DLD1 (cell line): ENCODE data around the gene MRPL30.
"Not testable (repeated sequence)": the region's sequence is repeated elsewhere in the genome, so short reads cannot be mapped to it uniquely, and the experiment has no call there.

ENCODE experiments used
- in situ Hi-C: cut with HindIII; loops from 2 replicates; pipeline ENCODE4 v1.10.0; 2017; ENCODE audit warnings: low sequenced_read_pairs

Gene MRPL30

GRCh38 chr2:99183025-99183424 lies 2.0 kb downstream of the MRPL30 start:
- in situ Hi-C loops, result no loop called here

- in situ Hi-C loops, result no loop called here
Observed at GRCh38 chr2:99184811-99185210, 3.8 kb downstream of the MRPL30 start.

GRCh38 chr2:99187011-99187410 lies 6.0 kb downstream of the MRPL30 start:
- in situ Hi-C loops, result no loop called here

- in situ Hi-C loops, result no loop called here
Observed at GRCh38 chr2:99188357-99188756, 7.4 kb downstream of the MRPL30 start.

GRCh38 chr2:99190548-99190947 lies 9.6 kb downstream of the MRPL30 start:
- in situ Hi-C loops, result no loop called here

- in situ Hi-C loops, result not testable (repeated sequence)
Observed at GRCh38 chr2:99192364-99192763, 11.4 kb downstream of the MRPL30 start.

GRCh38 chr2:99198103-99198841 lies 17.3 kb downstream of the MRPL30 start:
- in situ Hi-C loops, result no loop called here

- in situ Hi-C loops, result no loop called here
Observed at GRCh38 chr2:99200076-99200800, 19.3 kb downstream of the MRPL30 start.

GRCh38 chr2:99201959-99202678 lies 21.1 kb downstream of the MRPL30 start:
- in situ Hi-C loops, result no loop called here

- in situ Hi-C loops, result no loop called here
Observed at GRCh38 chr2:99205491-99205890, 24.5 kb downstream of the MRPL30 start.

GRCh38 chr2:99216096-99216495 lies 35.1 kb downstream of the MRPL30 start:
- in situ Hi-C loops, result no loop called here

- in situ Hi-C loops, result no loop called here
Observed at GRCh38 chr2:99217929-99218501, 37.0 kb downstream of the MRPL30 start.

GRCh38 chr2:99233177-99233576 lies 52.2 kb downstream of the MRPL30 start:
- in situ Hi-C loops, result not testable (repeated sequence)

- in situ Hi-C loops, result no loop called here
Observed at GRCh38 chr2:99238599-99238998, 57.6 kb downstream of the MRPL30 start.

GRCh38 chr2:99240431-99240830 lies 59.4 kb downstream of the MRPL30 start:
- in situ Hi-C loops, result no loop called here

- in situ Hi-C loops, result no loop called here
Observed at GRCh38 chr2:99242151-99242550, 61.2 kb downstream of the MRPL30 start.
